PC-9 (cell line): Measurements from ENCODE around the gene PRICKLE2. TPM values are rescaled to one million over a fixed set of nuclear protein-coding genes. Genes with fewer than 3 reads are reported as not detected.

ENCODE experiments used
- BruUV-seq: library from RNA; stranded (reverse); fragments of 400-500 nt; replicated peaks from 2 replicates; lab custom pipeline; 2021; lab: Mats Ljungman, UMichigan
- CTCF ChIA-PET: fragments of 300-600 bp; sonication (Branson Sonifier 250); formaldehyde crosslinking; loops from one replicate; lab custom pipeline; 2022; ENCODE audit warnings: antibody characterized with exemption; lab: Charles Lee
- POLR2A ChIA-PET: fragments of 300-600 bp; sonication (Branson Sonifier 250); formaldehyde crosslinking; loops from one replicate; lab custom pipeline; 2022; ENCODE audit warnings: antibody characterized with exemption; ENCODE audit not compliant: unreplicated experiment; lab: Charles Lee
- DNase-seq, 2 experiments: peaks; one replicate each; pipeline versions ENCODE4 v3.0.0 to v3.0.0-alpha.2; 2015 to 2022; ENCODE audit warnings: mixed read lengths in 1 of 2
- H2AFZ ChIP-seq: fragments of 200-600 bp; sonication (generic); 2 replicates; pipeline ENCODE4 v1.8.1; 2017; ENCODE audit warnings: antibody characterized with exemption
- H3F3A ChIP-seq: fragments of 200-600 bp; sonication (generic); 2 replicates; pipeline ENCODE4 v1.8.1; 2017; ENCODE audit warnings: antibody characterized with exemption, mild to moderate bottlenecking, low read depth; ENCODE audit not compliant: insufficient read depth
- H3K27ac ChIP-seq: fragments of 200-600 bp; sonication (generic); 2 replicates; pipeline ENCODE4 v1.6.1; 2016; ENCODE audit warnings: mixed run types
- H3K27me3 ChIP-seq: fragments of 200-600 bp; sonication (generic); 2 replicates; pipeline ENCODE4 v1.6.1; 2016; ENCODE audit warnings: low read depth, mixed run types; ENCODE audit not compliant: insufficient read depth
- H3K36me3 ChIP-seq: fragments of 200-600 bp; sonication (generic); 2 replicates; pipeline ENCODE4 v1.6.1; 2016; ENCODE audit warnings: low read depth, mixed run types
- H3K4me1 ChIP-seq: fragments of 200-600 bp; sonication (generic); replicated peaks from 2 replicates; pipeline ENCODE4 v1.6.1; 2016; ENCODE audit warnings: mixed run types; ENCODE audit not compliant: insufficient read depth
- H3K4me2 ChIP-seq: fragments of 200-600 bp; sonication (generic); 2 replicates; pipeline ENCODE4 v1.6.1; 2017; ENCODE audit warnings: mixed run types
- H3K4me3 ChIP-seq: fragments of 200-600 bp; sonication (generic); 2 replicates; pipeline ENCODE4 v1.6.1; 2016; ENCODE audit warnings: mixed run types
- H3K79me2 ChIP-seq: fragments of 200-600 bp; sonication (generic); 2 replicates; pipeline ENCODE4 v1.6.1; 2017; ENCODE audit warnings: low read depth, mixed run types
- H3K9me2 ChIP-seq: fragments of 200-600 bp; sonication (generic); 2 replicates; pipeline ENCODE4 v1.8.1; 2017; ENCODE audit warnings: mild to moderate bottlenecking; ENCODE audit not compliant: insufficient read depth
- H3K9me3 ChIP-seq: fragments of 200-600 bp; sonication (generic); 2 replicates; pipeline ENCODE4 v1.8.1; 2016; ENCODE audit warnings: low read depth; ENCODE audit not compliant: insufficient read depth
- H4K20me1 ChIP-seq: fragments of 200-600 bp; sonication (generic); 2 replicates; pipeline ENCODE4 v1.8.1; 2017; ENCODE audit not compliant: insufficient read depth
- CTCF ChIP-seq: fragments of 200-600 bp; sonication (generic); conservative IDR thresholded peaks from 2 replicates; pipeline ENCODE4 v1.6.1; 2017; ENCODE audit warnings: mixed run types, antibody characterized with exemption, mild to moderate bottlenecking, moderate library complexity
- EZH2 ChIP-seq: fragments of 200-600 bp; sonication (generic); IDR thresholded peaks from 2 replicates; pipeline ENCODE4 v1.8.0; 2017; ENCODE audit warnings: antibody characterized with exemption, low read depth
- intact Hi-C: fragments of 100-400 bp; cut with micrococcal nuclease; formaldehyde crosslinking; loops from one replicate; pipeline ENCODE4 v1.10.0; 2022; ENCODE audit not compliant: unreplicated experiment
- total RNA-seq: library from RNA; stranded (reverse); gene quantifications from 2 replicates; pipeline ENCODE4 v1.2.3, GENCODE V29; 2021

Gene PRICKLE2
- total RNA-seq, 1 experiment from 2014 or later: 7.9 TPM

GRCh38 chr3:64184621-64185020 is 40.6 kb downstream of the PRICKLE2 start:
- no peak for DNase-seq
- Histone ChIP-seq H3K79me2 (no peaks in the 10 kb centered on the region), H3K4me3 (no peak overlapping the region), H3K4me1 (peaks cover 32% of the 10 kb centered on the region), H3K9me3 (no peaks in the 10 kb centered on the region), H4K20me1 (no peaks in the 10 kb centered on the region), H3K9me2 (no peaks in the 10 kb centered on the region), H3K27me3 (no peaks in the 10 kb centered on the region), H2AFZ (no peak overlapping the region), H3K27ac (no peak overlapping the region), H3F3A (peaks cover 6% of the 10 kb centered on the region; the same call in 1 of the 2 replicates), H3K36me3 (no peaks in the 10 kb centered on the region), H3K4me2 (no peak overlapping the region)
- TF ChIP-seq EZH2 (no peak), CTCF (no peak)
- POLR2A ChIA-PET: no interaction called here
- BruUV-seq: no TSS peak
- CTCF ChIA-PET: interaction anchor here (0.6 kb wide), 1 partner anchor 49 kb away, joined by 3 read pairs; no protein-coding TSS in a partner anchor
- intact Hi-C loops: no loop called here

GRCh38 chr3:64179860-64180259 is 45.4 kb downstream of the PRICKLE2 start:
- Histone ChIP-seq H3K27me3 (no peaks in the 10 kb centered on the region), H3K4me1 (peaks cover 10% of the 10 kb centered on the region), H3K9me2 (no peaks in the 10 kb centered on the region), H3K9me3 (no peaks in the 10 kb centered on the region), H3K4me3 (no peak overlapping the region), H3K27ac (no peak overlapping the region), H2AFZ (no peak overlapping the region), H3K36me3 (no peaks in the 10 kb centered on the region), H4K20me1 (no peaks in the 10 kb centered on the region), H3F3A (no peaks in the 10 kb centered on the region), H3K79me2 (no peaks in the 10 kb centered on the region), H3K4me2 (no peak overlapping the region)
- BruUV-seq: no TSS peak
- TF ChIP-seq CTCF: no peak
- no peak for TF ChIP-seq EZH2
- CTCF ChIA-PET: no interaction called here
- POLR2A ChIA-PET: no interaction called here
- DNase-seq: no peak
- intact Hi-C loops: no loop called here

GRCh38 chr3:64179249-64179648 is 46.0 kb downstream of the PRICKLE2 start:
- ChIA-PET POLR2A (interaction anchor here (0.7 kb wide), 1 partner anchor 1716 kb away, joined by 6 read pairs; no protein-coding TSS in a partner anchor), CTCF (no interaction called here)
- Histone ChIP-seq H2AFZ (no peak overlapping the region), H4K20me1 (no peaks in the 10 kb centered on the region), H3K79me2 (no peaks in the 10 kb centered on the region), H3K9me3 (no peaks in the 10 kb centered on the region), H3K4me1 (peaks cover 17% of the 10 kb centered on the region), H3K27ac (no peak overlapping the region), H3F3A (no peaks in the 10 kb centered on the region), H3K36me3 (no peaks in the 10 kb centered on the region), H3K4me2 (no peak overlapping the region), H3K27me3 (no peaks in the 10 kb centered on the region), H3K4me3 (no peak overlapping the region), H3K9me2 (no peaks in the 10 kb centered on the region)
- no peak for TF ChIP-seq CTCF
- BruUV-seq: no TSS peak
- DNase-seq: no peak
- intact Hi-C loops: no loop called here
